Measurements from ENCODE around the gene RFX7.
"Not testable (repeated sequence)": the region's sequence is repeated elsewhere in the genome, so short reads cannot be mapped to it uniquely, and the experiment has no call there.

RFX7 gene

GRCh38 chr15:56205061-56205876, 38.4 kb downstream of the RFX7 start:
- FAIRE-seq = no peak

GRCh38 chr15:56203312-56203922, 40.3 kb downstream of the RFX7 start:
- not testable (repeated sequence) for FAIRE-seq

- no peak for FAIRE-seq
Measured at GRCh38 chr15:56202701-56203100, 41.0 kb downstream of the RFX7 start.

- no peak for FAIRE-seq
Measured at GRCh38 chr15:56199038-56199437, 44.6 kb downstream of the RFX7 start.

- FAIRE-seq = no peak
Measured at GRCh38 chr15:56194035-56194434, 49.6 kb downstream of the RFX7 start.

- no peak for FAIRE-seq
Measured at GRCh38 chr15:56192659-56193442, 50.8 kb downstream of the RFX7 start.

GRCh38 chr15:56187665-56188064, 56.0 kb downstream of the RFX7 start:
- FAIRE-seq = no peak

- no peak for FAIRE-seq
Measured at GRCh38 chr15:56185980-56186379, 57.7 kb downstream of the RFX7 start.

- FAIRE-seq = no peak
Measured at GRCh38 chr15:56184516-56184915, 59.2 kb downstream of the RFX7 start.

GRCh38 chr15:56180851-56181250, 62.8 kb downstream of the RFX7 start:
- FAIRE-seq = no peak

- no peak for FAIRE-seq
Measured at GRCh38 chr15:56176996-56177395, 66.7 kb downstream of the RFX7 start.

- no peak for FAIRE-seq
Measured at GRCh38 chr15:56175788-56176187, 67.9 kb downstream of the RFX7 start.

- FAIRE-seq = no peak
Measured at GRCh38 chr15:56174649-56175048, 69.0 kb downstream of the RFX7 start.

- no peak for FAIRE-seq
Measured at GRCh38 chr15:56168394-56168793, 75.3 kb downstream of the RFX7 start.

- FAIRE-seq = no peak
Measured at GRCh38 chr15:56165234-56165633, 78.4 kb downstream of the RFX7 start.

- no peak for FAIRE-seq
Measured at GRCh38 chr15:56160966-56161365, 82.7 kb downstream of the RFX7 start.

- no peak for FAIRE-seq
Measured at GRCh38 chr15:56156877-56157276, 86.8 kb downstream of the RFX7 start.

GRCh38 chr15:56155278-56155677, 88.4 kb downstream of the RFX7 start:
- not testable (repeated sequence) for FAIRE-seq

- FAIRE-seq = not testable (repeated sequence)
Measured at GRCh38 chr15:56154768-56155167, 88.9 kb downstream of the RFX7 start.

- no peak for FAIRE-seq
Measured at GRCh38 chr15:56150204-56150603, 93.5 kb downstream of the RFX7 start.

- peak; percentile 18 for FAIRE-seq
Measured at GRCh38 chr15:56148064-56148463, 95.6 kb downstream of the RFX7 start.

GRCh38 chr15:56146756-56147155, 96.9 kb downstream of the RFX7 start:
- FAIRE-seq = no peak

- FAIRE-seq = no peak
Measured at GRCh38 chr15:56128081-56128480, 115.6 kb downstream of the RFX7 start.

- FAIRE-seq = no peak
Measured at GRCh38 chr15:56126409-56126808, 117.3 kb downstream of the RFX7 start.

Data from endometrium (tissue), 2 donors.